Peyer's patch (tissue), 4 donors: ENCODE measurements around the gene PSAP. TPM values are rescaled to one million over a fixed set of nuclear protein-coding genes. Genes with fewer than 3 reads are reported as not detected.

Source experiments
- DNase-seq, 3 donors: peaks; one replicate each; pipeline ENCODE4 v3.0.0-alpha.2; 2017 to 2019
- H3K27ac ChIP-seq, 4 donors: fragments of 200-600 bp; sonication (generic); one replicate each; pipeline ENCODE4 v1.5.1; 2016 to 2019
- H3K27me3 ChIP-seq, 2 donors: fragments of 200-600 bp; sonication (generic); one replicate each; pipeline ENCODE4 v1.5.1; 2019
- H3K36me3 ChIP-seq, 3 donors: fragments of 200-600 bp; sonication (generic); one replicate each; pipeline ENCODE4 v1.5.1; 2016 to 2019
- H3K4me1 ChIP-seq, 4 donors: fragments of 200-600 bp; sonication (generic); one replicate each; pipeline ENCODE4 v1.5.1; 2016 to 2019
- H3K4me3 ChIP-seq, 4 donors: fragments of 200-600 bp; sonication (generic); 1 replicate in 3 of 4; 2 replicates in 1 of 4; pipeline ENCODE4 v1.5.1; 2016 to 2019; ENCODE audit warnings: mild to moderate bottlenecking in 1 of 4
- H3K9me3 ChIP-seq, 4 donors: fragments of 200-600 bp; sonication (generic); one replicate each; pipeline ENCODE4 v1.5.1; 2016 to 2019; ENCODE audit warnings: mild to moderate bottlenecking in 1 of 4
- POLR2A ChIP-seq, 2 donors: fragments of 450-650 bp; IDR thresholded peaks; one replicate each; pipeline ENCODE4 v1.5.1; 2017; ENCODE audit warnings: antibody characterized with exemption in 2 of 2, mild to moderate bottlenecking in 2 of 2, moderate library complexity in 2 of 2
- total RNA-seq, 4 donors: library from RNA; depleted of rRNA; stranded (reverse); fragments of >200 nt; gene quantifications; one replicate each; pipeline ENCODE4 v1.1.0, GENCODE V29; 2016
- TF ChIP-seq, protein P1 (sequence below), 6 experiments: fragments of 450-650 bp in 4 of 6; fragments of 200-600 bp in 2 of 6; sonication (generic) in 1 of 6; IDR thresholded peaks; one replicate each; pipeline ENCODE4 v1.5.1; 2017 to 2019; ENCODE audit warnings: antibody characterized with exemption in 6 of 6, mild to moderate bottlenecking in 3 of 6, moderate library complexity in 1 of 6

PSAP gene
- total RNA-seq, 4 donors from 2014 or later, result 193 to 647 (median 491) TPM

DNA sequence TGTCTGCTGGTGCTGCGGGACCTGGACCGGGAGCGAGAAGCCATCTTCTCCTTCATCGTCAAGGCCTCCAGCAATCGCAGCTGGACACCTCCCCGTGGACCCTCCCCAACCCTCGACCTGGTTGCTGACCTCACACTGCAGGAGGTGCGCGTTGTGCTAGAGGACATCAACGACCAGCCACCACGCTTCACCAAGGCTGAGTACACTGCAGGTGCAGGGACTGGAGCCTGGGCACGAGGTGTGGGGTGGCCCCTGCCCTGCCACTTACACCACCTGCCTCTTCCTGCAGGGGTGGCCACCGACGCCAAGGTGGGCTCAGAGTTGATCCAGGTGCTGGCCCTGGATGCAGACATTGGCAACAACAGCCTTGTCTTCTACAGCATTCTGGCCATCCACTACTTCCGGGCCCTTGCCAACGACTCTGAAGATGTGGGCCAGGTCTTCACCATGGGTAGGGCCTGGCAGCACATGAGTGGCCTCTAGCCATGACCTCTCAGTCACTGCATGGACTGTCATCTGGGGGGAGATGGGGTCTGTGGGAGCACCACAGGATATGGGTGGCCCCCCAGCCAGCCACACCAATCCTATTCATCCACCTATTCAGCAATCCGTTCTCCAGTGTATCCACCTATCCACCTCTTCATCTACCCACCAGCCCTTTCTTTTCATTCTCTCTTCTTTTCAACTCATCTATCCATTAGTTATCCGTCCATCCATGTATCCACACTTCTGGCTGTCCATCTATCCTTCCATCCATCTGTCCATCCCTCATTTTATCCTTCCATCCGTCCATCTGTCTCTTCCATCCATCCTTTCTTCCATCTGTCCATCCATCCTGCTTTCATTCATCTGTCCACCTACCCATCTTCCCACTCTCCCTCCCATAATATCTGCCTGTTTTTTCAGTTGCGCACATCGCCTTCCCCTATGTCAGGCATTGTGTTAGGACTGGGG is 43.2 kb downstream of the PSAP start:
- no peak for TF ChIP-seq POLR2A (IDR thresholded peaks at IDR 0.05)
- TF ChIP-seq, protein P1, sequence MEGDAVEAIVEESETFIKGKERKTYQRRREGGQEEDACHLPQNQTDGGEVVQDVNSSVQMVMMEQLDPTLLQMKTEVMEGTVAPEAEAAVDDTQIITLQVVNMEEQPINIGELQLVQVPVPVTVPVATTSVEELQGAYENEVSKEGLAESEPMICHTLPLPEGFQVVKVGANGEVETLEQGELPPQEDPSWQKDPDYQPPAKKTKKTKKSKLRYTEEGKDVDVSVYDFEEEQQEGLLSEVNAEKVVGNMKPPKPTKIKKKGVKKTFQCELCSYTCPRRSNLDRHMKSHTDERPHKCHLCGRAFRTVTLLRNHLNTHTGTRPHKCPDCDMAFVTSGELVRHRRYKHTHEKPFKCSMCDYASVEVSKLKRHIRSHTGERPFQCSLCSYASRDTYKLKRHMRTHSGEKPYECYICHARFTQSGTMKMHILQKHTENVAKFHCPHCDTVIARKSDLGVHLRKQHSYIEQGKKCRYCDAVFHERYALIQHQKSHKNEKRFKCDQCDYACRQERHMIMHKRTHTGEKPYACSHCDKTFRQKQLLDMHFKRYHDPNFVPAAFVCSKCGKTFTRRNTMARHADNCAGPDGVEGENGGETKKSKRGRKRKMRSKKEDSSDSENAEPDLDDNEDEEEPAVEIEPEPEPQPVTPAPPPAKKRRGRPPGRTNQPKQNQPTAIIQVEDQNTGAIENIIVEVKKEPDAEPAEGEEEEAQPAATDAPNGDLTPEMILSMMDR (IDR thresholded peaks at IDR 0.05), result no peak
- no peak for DNase-seq
- peaks cover 0 to 9% (median 2%) of the 10 kb centered on the region in 4 donors for H3K4me1 ChIP-seq

DNA sequence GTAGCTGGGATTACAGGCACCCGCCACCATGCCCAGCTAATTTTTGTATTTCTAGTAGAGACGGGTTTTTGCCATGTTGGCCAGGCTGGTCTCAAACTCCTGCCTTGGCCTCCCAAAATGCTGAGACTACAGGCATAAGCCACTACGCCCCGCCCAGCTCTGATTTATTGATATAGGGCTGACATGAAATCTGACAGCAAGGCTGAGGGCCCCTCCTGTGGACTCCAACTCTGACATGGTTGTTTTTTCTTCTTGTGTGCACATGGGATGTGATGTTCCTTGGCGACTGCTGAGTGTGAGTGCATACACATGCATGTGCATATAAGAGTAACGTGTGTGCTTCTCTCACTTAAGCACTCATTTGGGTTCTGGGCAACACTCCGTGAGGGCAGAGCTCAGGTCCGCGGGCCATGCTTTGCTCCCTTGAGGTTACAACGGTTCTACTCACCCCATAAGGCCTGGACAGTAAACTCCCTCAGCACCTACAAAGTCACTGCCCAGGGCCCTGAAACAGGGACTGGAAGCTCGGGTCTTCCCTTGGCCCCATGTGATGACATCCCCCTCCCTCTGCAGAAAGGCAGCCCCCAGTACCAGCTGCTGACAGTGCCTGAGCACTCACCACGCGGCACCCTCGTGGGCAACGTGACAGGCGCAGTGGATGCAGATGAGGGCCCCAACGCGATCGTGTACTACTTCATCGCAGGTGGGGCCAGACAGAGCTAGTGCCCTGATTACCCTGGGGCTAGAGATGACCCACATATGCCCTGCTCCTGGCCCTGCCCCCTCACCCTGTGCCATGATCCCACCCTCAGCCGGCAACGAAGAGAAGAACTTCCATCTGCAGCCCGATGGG is 44.1 kb downstream of the PSAP start:
- DNase-seq, result no peak
- no peak overlapping the region for H3K4me3 ChIP-seq
- H3K4me1 ChIP-seq, result peaks cover 0 to 4% (median 2%) of the 10 kb centered on the region in 4 donors
- no peaks in the 10 kb centered on the region for H3K9me3 ChIP-seq
- no peaks in the 10 kb centered on the region for H3K27me3 ChIP-seq
- no peaks in the 10 kb centered on the region for H3K36me3 ChIP-seq
- no peak overlapping the region for H3K27ac ChIP-seq
- TF ChIP-seq, protein P1 (IDR thresholded peaks at IDR 0.05), result no peak
- no peak for TF ChIP-seq POLR2A (IDR thresholded peaks at IDR 0.05)

More for the DNA sequence above, 43.2 kb downstream of the PSAP start:
- H3K27me3 ChIP-seq, result no peaks in the 10 kb centered on the region
- no peaks in the 10 kb centered on the region for H3K9me3 ChIP-seq
- no peak overlapping the region for H3K4me3 ChIP-seq
- no peaks in the 10 kb centered on the region for H3K36me3 ChIP-seq
- no peak overlapping the region for H3K27ac ChIP-seq

DNA sequence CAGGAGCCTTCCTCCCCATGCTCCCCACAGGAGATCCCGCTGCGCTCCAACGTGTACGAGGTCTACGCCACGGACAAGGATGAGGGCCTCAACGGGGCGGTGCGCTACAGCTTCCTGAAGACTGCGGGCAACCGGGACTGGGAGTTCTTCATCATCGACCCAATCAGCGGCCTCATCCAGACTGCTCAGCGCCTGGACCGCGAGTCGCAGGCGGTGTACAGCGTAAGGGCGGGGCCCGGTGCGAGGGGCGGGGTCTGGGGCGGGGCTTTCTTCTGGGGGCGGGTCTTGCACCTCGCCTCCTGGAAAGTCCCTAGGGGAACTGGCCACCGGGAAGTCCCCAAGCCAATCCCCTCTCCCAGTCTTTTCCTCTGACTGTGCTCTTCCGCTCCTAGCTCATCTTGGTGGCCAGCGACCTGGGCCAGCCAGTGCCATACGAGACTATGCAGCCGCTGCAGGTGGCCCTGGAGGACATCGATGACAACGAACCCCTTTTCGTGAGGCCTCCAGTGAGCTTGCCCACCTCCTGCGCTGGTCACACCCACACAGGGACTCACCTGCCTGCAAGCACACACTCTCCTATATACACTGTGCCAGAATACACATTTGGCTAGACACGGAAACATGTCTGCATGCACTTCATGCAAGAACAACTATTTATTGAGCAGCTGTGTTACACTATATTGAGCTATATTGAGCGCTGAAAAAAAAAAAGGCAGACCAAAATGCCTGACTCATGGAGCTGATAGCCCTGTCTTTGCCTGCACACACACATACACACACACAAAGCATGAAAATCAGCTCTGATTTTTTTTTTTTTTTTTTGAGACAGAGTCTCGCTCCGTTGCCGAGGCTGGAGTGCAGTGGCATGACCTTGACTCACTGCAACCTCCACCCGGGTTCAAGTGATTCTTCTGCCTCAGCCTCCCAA is 45.0 kb downstream of the PSAP start:
- peaks cover 0 to 4% (median 2%) of the 10 kb centered on the region in 4 donors for H3K4me1 ChIP-seq
- no peak overlapping the region for H3K4me3 ChIP-seq
- no peaks in the 10 kb centered on the region for H3K9me3 ChIP-seq
- TF ChIP-seq POLR2A (IDR thresholded peaks at IDR 0.05), result no peak
- TF ChIP-seq, protein P1 (IDR thresholded peaks at IDR 0.05), result no peak
- no peak overlapping the region for H3K27ac ChIP-seq
- no peaks in the 10 kb centered on the region for H3K27me3 ChIP-seq
- no peaks in the 10 kb centered on the region for H3K36me3 ChIP-seq
- peak in 2 of 3 donors; percentile 72 to 84 for DNase-seq

DNA sequence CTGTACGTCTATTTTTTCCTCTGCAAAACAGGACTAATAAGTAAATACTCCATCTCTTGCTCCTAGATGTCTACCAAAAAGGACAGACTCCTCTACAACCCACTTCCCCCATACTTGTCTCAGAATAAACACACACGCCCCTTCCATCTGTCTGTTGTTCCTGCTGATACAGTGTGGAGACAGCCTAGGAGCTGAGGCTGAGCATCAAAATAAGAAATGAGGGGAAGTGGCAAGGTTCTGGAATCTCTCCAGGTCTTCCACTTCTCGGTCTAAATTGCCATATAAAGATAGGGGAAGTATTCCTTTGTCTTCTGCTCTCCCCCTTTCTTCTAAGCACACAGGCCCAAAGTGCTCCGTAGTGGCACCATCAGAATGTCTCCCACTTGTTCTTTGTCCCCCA is 47.0 kb downstream of the PSAP start:
- DNase-seq, result no peak
- H3K27me3 ChIP-seq, result no peaks in the 10 kb centered on the region
- TF ChIP-seq, protein P1 (IDR thresholded peaks at IDR 0.05), result no peak
- no peak for TF ChIP-seq POLR2A (IDR thresholded peaks at IDR 0.05)

More for the DNA sequence above, 47.0 kb downstream of the PSAP start:
- Histone ChIP-seq H3K4me3 (no peak overlapping the region), H3K27ac (no peak overlapping the region), H3K36me3 (no peaks in the 10 kb centered on the region), H3K9me3 (no peaks in the 10 kb centered on the region), H3K4me1 (peaks cover 0 to 4% (median 2%) of the 10 kb centered on the region in 4 donors)
